Measurements from ENCODE around the gene CCDC9B.

- TF ChIP-seq CTCF (IDR thresholded peaks at IDR 0.05; ENCODE audit: low read depth, low read length, poor library complexity, severe bottlenecking) (no peak), EZH2phosphoT487 (IDR thresholded peaks at IDR 0.05; ENCODE audit: borderline replicate concordance, low read length) (no peak)
Observed at GRCh38 chr15:40340038-40340739, 550 bp downstream of the CCDC9B start.
